NCI-H1436 treated with DMSO at 0.1 percent for 48 hours (cell line): ENCODE data around the gene MACROD1.

Source experiments
- DNase-seq: peaks from one replicate; lab custom pipeline; 2025; lab: John Stamatoyannopoulos, UW

Gene MACROD1, protein sequence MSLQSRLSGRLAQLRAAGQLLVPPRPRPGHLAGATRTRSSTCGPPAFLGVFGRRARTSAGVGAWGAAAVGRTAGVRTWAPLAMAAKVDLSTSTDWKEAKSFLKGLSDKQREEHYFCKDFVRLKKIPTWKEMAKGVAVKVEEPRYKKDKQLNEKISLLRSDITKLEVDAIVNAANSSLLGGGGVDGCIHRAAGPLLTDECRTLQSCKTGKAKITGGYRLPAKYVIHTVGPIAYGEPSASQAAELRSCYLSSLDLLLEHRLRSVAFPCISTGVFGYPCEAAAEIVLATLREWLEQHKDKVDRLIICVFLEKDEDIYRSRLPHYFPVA

DNA sequence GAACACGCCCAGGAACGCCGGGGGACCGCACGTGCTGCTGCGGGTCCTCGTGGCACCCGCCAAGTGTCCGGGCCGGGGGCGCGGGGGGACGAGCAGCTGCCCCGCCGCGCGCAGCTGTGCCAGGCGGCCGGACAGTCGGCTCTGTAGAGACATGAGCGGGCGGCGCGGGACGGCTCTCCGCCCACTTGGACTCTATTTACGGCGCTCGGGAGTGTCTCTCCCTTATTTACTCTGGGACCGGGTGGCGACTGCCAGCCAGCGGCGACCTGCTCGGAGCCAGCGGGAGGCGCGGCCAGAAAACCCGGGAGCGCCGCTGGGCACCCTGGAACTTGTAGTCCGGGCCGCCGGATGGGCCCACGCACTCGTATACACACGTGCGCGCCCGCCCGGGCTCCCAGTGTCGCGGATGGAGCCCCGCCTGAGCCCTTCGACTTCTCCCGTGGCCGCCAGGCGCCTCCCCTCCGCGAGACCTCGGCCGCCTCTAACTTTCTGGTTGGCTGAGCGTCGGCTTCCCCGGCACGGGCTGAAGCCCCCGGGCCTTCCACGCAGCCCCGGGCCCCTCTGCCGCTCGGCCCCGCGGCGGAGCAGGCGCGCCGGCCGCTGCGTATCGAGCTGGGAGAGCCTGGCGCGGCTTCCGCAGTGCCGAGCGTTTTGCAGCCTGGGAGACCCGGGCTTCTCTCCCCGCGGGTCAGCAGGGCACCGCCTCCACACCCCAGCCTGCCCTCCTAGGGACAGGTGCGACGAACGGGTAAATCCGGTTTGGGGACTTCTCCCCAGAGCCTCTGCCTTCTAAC, at the start of gene MACROD1:
Gene MACROD1, minus strand, starts transcription at position 272 of the 794 bp plus-strand sequence. Its CDS starts 119 bp downstream, at position 153.
- DNase-seq: peak; percentile 29

DNA sequence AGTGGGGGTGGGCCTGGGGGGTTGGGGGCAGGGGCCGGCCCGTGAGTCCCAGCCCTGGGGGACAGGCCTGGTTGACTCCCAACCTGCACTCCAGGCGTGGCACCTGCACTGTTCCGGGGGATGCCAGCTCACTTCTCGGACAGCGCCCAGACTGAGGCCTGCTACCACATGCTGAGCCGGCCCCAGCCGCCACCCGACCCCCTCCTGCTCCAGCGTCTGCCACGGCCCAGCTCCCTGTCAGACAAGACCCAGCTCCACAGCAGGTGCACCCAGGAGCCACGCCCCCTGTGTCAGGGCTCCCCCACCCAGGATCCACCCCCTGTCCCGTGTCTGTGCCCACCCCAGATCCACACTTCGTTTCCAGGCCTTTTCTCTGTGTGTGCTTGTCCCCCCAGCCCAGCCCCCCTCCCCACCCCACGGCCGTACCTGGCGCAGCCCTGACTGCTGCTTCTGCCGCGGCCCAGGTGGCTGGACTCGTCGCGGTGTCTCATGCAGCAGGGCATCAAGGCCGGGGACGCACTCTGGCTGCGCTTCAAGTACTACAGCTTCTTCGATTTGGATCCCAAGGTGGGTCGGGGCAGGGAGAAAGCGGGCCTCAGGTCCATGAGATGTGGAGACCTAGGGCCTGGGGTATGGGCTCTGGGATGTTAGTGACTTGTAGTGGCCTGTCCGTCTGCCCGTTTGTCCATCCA, 45.4 kb upstream of the MACROD1 start:
- no peak for DNase-seq

DNA sequence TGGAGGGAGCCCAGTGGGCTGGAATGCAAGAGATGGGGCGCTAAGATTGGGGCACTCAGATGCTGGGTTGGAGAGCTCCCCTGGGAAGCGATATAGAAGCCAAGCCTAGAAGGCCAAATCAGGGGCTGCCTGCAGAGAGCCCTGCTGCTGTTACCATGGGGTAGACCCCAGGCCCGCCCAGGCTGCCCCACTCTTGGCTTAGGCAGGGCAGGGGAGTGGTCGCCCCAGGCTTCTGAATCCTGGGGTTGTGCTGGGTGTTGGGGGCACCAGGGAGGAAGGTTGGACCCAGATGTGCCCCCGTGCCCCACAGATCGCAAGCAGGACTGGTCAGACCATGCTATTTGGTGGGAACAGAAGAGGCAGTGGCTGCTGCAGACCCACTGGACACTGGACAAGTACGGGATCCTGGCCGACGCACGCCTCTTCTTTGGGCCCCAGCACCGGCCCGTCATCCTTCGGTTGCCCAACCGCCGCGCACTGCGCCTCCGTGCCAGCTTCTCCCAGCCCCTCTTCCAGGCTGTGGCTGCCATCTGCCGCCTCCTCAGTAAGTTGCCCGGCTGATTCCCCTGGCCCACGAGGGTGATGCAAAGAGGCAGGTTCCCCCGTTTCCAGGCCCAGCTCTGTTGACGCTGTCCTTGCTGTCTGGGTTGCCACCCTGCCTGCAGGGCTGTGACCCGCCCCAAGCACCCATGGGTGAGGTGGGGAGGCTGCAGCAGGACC, 44.5 kb upstream of the MACROD1 start:
- DNase-seq: no peak

DNA sequence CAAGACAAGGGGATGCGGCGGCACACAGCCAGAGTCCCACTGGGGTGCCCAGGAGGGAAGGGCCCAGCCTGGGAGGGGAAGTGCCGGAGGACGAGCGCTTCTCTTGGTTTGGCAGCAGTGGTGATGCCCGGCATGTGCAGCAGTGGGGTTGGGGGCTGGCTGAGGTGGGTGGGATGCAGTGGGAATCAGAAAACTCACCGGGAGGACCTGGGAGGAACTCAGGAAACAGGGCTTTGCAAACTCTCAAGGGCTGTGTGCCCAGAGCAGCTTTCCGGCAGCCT, 43.6 kb upstream of the MACROD1 start:
- no peak for DNase-seq

DNA sequence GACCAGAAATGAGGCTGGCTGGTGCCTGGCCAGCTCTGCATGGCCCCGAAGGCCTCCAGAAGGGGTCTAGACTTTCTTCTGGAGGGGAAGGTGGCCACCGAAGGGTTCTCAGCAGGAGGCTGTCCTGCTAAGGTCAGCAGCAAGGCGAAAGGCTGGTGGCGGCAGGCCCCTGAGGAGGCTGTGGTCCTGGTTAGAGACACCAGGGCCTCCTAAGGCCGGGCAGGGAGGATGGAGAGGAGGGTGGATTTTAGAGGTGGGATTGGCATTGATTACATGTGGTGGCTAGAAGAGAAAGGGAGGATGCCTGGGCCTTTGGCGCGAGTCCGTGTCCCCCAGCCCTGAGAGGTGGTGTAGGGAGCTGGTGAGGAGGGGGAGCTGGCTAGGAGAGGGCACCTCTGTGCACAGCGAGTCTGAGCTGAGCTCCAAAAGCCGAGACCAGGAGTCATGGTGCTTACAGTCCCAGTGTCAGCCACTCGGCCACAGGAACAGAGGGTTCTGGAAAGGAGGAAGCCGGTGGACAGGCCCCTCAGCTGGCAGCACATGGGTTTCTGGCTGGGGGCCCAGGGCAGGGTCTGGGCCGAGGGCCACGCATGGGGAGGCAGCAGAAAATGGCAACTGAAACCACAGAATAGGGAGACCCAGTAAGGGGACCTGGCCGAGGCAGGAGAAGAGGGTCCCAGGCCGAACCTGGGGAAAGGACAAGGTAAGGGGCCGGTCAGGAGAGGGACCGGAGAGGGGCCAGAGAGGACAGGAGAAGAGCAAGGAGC, 43.1 kb upstream of the MACROD1 start:
- DNase-seq: no peak

DNA sequence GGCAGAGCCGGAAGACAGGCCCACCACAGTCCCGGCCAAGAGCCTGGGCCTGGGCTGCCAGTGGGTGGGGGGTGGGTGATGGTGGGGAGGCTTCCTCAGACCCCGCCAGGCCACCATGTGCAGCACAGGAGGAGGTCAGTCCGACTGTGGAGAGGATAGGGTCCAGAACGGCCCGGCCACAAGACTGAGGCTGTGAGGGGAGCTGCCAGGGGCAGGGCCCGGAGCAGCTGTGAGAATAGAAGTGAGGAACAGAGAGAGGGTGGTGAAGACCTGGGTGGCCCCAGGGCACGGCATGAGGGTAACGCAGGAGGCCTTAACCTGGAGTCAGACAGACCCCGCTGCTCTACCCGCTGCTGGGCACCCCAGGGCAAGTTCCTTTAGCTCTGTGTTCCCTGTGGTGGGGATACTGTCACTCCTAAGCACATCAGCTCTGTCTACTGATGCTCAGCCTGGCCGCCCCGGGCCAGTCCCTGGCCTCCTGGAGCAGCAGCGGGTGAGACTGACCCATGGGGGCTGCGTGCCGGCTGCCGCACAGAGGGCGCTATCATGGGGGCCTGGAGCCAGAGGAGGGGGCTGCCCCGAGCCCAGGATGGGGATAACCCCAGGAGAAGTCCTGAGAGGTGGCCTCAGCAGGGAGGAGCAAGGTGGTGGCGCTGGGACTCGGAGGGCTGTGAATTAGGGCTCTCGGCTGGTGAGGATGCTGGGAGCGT, 42.3 kb upstream of the MACROD1 start:
- no peak for DNase-seq

DNA sequence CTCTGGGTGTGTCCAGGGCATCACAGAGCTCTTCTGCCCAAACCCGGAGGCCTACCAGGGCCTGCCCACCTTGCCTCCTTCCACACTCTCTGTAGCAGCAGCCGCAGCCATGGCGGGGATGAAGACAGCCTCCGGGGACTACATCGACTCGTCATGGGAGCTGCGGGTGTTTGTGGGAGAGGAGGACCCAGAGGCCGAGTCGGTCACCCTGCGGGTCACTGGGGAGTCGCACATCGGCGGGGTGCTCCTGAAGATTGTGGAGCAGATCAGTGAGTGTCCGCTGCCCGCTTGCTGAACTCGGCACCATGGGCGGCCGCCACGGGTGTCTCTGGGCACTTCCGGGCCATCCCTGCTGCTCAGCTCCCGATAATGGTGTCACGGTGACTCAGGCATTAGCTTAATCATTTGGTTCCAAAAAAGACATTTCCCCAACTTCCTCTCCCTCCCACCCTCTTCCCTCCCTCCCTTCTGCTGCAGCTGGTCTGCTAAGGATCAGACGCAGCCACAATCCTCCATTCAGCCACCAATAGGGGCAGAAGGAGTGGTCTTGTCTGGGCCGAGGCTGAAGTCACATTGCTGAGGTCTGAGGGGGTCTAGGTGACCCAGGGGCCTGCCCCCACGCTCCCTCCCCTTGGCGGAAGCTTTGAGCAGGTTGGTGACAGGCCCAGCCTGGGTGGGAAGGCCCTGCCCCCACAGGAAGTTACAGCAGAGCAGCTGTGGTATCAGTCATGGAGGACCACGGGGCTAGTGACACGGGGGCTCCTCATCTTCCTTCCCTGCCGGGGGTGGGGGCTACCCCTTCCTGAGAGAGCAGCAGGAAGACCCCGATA, 41.6 kb upstream of the MACROD1 start:
- DNase-seq: no peak

DNA sequence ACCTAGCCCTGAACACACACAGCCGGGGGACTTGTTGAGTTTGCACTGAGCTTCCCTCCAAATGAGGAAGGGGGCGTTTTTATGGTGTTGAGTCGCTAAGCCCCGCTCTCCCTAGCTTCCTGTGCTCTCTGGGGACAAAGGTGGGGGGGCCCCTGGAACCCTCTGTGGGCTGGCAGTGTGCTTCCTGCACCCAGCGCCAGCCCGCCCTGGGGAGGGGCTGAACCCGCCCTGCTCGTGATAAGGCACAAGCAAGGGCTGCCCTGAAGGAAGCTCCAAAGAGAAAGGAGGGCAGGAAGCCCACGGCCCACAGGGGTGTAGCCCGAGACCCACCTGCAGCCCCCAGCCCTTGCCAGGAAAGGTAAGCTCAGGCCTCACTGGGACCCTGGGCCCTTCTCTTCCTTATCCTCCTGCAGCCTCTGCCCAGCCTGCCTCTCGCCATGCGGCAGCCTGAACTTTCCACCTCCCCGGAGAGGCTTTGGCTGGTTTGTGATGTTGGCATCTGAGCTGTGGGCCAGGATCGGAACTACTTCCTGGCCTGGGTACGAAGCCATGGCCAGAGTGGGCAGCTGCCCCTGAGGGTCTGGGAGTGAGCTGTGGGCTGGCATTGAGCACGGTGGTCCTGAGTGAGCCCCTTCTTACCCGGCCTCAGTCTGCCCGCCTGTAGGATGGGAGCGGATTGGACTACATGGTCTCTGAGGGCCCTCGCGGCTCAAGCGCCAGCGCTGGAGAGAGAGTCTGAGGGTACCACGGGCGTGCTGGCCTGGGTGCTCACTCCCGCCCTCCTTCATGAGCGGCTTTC, 40.7 kb upstream of the MACROD1 start, which contains the start of gene FERMT3:
Gene FERMT3, plus strand, starts transcription at position 265 of the 799 bp plus-strand sequence. CDS start 644 bp downstream, outside the sequence.
- DNase-seq: no peak

DNA sequence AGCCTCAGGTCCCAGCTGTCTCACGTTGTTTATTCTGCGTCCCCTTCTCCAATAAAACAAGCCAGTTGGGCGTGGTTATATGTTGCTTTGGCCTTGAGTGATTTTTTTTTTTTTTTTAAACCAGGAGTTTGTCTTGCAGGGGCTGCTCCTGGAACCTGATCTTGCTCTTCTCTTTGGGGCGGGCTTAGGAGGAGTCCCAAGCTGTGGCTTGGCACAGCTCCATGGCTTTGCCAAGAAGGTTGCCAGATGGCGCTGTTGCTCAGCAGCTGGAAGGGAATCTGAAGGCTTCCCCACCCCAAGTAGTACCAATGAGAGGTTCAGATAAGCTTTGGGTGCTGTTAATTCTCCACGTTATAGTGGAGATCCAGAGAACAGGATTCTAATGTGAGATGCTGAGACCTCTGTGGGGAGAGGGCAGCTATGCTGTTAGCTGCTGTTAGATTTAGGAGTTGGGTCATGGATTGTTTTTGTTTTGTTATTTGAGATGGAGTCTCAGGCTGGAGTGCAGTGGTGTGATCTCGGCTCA, 38.6 kb upstream of the MACROD1 start:
- peak; percentile 38 for DNase-seq

DNA sequence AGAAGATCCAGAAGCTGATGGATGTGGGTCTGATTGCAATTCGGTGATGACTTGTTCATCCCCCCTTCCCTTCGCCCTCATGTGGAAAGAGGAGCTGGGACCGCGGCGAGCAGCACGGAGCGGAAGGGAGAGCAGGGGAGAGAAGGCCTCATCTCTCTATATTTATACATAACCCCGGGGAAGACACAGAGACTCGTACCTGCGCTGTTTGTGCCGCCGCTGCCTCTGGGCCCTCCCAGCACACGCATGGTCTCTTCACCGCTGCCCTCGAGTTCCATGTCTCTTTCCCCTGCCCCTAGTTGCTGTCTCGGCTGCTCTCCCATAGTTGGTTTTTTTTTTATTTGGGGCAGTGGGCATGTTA, 38.1 kb upstream of the MACROD1 start:
- DNase-seq: no peak

DNA sequence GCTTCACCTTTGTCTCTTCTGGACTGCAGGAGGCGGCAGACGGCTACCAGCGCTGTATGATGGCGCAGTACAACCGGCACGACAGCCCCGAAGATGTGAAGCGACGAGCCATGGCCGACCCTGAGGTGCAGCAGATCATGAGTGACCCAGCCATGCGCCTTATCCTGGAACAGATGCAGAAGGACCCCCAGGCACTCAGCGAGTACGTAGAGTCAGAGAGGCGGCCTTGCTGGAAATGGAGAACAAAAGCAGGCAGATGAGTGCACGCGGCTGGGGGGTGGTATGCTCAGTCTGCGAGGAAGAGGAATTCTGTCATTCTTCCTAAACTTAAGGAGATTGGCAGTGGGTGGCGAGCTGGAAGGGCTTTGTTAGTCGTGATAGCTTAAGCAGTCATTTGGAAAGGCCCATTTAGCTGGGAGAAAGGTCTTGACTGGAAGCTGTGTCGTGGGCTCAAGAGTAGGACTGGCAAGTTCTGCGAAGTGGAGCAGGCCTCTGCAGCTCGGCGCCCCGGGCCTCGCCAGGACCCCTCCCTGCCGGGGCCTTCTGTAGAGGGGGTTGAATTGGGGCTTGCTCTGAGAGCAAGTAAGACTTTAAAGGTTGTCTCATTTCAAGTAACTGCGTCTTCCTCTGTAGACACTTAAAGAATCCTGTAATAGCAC, 37.6 kb upstream of the MACROD1 start:
- DNase-seq: no peak

DNA sequence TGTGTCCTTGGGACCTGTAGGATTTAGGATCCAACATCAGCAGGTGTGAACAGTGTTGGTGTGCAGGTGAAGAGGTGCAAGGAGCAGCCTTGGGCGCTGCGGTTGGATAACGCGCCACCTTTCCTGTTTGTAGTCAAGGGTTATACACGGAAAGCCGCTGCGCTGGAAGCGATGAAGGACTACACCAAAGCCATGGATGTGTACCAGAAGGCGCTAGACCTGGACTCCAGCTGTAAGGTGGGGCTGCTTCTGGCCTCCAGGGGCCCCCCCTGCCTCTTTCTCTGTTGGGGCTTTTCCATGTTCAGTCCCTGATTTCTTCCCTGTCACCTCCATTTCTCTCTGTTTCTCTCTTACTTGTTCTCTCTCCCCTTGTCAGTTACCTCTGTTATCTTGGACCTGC, 37.1 kb upstream of the MACROD1 start:
- no peak for DNase-seq

DNA sequence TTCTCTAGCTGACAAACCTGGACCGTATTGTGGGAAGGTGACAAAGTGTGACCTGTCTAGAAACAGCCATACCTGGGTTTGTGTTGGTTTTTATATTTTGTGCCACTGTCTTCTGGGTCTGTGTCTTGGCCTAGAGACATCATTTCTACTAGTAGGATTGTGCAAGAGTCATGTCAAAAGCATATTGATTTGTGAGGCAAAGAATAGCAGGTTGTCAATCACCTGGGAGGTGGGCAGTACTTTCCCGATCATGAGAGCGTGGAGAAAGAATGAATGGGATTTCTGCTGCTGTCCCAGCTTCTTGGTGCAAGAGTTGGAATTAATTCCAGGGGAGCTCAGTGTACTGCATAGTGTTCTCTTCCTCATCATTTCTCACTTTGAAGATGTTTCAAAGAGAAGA, 35.6 kb upstream of the MACROD1 start:
- DNase-seq: no peak

DNA sequence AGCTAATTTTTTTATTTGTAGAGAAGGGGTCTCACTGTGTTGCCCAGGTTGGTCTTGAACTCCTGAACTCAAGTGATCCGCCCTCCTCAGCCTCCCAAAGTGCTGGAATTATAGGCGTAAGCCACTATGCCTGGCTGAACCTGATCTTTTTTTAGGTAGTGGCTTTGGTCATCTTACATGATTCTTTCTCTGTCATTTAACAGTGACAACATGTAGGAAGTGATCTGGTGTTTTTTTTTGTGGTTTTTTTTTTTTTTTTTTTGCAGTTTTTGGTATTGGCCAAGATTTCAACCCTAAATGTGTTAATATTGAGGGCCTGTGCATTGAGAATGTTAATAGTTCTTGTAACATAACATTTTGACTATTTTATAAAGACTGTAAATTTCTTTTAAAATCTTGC, 32.6 kb upstream of the MACROD1 start:
- DNase-seq: no peak

DNA sequence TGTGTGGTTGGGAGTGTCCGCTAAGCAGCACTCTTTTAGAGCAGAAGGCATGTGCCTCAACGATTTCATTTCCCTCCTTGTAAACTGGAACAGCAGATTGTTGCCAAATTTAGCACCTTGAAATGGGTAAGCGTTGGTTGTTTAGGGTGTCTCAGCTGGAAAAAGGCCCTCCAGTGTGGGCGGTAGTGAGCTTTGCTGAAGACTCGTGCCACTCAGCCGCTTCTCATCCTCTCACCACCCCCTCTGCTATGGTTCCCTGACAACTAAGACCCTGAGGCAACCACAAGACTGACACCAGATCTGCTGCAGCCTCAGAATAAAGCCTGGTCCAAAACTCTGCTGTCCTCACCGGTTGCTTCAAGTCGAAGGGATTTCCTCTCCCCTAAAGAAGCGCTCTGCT, 30.7 kb upstream of the MACROD1 start:
- no peak for DNase-seq

DNA sequence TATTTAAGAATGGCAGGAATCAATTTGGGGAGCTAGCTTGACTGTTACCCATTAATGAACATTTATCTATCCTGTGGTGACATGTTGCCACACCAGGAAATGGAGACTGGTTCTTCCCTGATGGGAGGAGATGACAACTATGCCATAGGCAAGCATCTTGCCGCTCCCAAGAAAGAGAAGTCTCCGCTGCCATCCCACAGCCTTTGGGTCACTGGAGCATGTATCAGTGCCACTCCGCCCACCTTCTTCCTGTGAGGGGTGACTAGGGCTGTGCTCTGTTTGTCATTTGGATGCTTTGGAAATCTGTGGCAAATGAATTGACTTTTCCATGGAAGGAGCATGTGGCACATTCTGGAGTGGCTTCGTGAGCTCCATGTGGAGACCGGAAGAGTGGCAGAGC, 26.5 kb upstream of the MACROD1 start:
- no peak for DNase-seq

DNA sequence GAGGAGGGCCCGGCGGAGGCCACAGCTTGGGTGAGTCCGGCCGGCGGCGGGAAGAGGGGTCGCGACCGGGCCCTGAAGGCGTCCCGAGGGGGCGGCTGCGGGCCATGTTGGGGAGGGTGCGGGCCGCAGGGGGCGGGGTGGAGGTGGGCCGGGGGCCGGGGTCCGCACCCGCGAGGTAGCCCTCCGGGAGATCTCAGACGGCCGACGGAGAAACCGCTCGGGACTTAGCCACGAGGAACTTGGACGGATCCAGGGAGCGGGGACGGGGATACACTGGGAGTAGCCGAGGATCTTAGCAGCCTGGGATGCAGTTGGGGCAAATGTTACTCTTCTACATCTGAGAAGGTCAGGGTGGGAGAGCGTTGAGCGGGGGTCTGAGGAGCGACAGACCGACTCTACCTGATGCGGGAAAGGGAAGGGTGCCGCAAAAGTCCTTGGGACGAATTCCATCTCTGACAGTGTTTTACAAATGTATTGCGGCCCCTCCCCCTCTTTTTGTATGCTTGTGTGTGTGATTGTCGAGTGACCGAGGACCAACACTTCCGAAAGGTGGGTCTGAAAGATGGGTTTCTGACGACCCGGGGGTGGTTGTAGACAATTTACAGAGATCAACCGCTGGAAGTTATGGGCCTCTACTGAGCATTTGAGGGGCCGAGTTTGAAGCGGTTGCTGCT, 20.7 kb upstream of the MACROD1 start:
- no peak for DNase-seq
